GM18861 (cell line): ENCODE results near the gene EPN1.

Experiments
- ATAC-seq: cut with Tn5 transposase; IDR thresholded peaks from one replicate; pipeline ENCODE4 v1.9.1; 2021; ENCODE audit not compliant: unreplicated experiment

The EPN1 gene

GRCh38 chr19:55678121-55678671 is 3.2 kb downstream of the EPN1 start:
- ATAC-seq = peak; percentile 52

- no peak for ATAC-seq
Observed at GRCh38 chr19:55679343-55680257, 4.6 kb downstream of the EPN1 start.

GRCh38 chr19:55680339-55681130 is 5.5 kb downstream of the EPN1 start:
- ATAC-seq = no peak

DNA sequence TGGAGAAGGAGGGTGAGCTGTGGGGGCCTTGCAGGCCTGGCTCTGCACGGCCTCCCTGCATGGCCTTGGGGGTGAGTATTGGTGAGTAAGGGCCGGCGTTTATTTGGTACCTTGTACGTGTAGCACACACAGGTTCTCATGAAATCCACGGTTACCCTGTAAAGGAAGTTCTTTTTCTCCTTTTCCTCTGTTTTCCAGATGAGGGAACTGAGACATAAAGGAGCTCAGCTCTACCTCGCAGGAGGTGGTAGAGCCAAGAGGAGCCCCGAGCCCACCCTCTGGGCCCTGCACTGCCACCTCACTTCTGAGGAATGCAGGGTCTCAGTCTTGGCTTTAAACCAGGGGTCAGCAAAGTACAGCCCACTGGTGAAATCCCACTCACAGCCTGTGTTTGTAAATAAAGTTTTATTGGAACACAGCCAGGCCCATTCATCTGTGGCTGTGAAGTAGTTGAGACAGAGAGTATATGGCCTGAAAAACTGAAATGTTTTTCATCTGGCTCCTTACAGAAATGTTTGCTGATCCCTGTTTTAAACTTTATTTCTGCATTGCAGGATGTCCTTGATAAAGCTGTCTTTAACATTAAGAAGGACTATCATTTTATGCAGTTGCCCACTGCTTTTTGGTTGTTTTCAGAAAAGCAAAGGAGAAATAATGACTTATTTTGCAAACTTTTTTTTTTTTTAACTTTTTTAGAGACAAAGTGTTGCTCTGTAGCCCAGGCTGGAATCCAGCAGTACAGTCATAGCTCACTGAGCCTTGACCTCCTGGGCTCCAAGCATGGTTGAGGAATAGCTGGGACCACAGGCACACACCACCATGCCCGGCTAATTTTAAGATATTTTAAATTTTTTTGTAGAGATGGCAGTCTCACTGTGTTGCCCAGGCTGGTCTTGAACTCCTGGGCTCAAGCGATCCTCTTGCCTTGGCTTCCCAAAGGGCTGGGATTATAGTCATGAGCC is 6.4 kb downstream of the EPN1 start:
- ATAC-seq = no peak

DNA sequence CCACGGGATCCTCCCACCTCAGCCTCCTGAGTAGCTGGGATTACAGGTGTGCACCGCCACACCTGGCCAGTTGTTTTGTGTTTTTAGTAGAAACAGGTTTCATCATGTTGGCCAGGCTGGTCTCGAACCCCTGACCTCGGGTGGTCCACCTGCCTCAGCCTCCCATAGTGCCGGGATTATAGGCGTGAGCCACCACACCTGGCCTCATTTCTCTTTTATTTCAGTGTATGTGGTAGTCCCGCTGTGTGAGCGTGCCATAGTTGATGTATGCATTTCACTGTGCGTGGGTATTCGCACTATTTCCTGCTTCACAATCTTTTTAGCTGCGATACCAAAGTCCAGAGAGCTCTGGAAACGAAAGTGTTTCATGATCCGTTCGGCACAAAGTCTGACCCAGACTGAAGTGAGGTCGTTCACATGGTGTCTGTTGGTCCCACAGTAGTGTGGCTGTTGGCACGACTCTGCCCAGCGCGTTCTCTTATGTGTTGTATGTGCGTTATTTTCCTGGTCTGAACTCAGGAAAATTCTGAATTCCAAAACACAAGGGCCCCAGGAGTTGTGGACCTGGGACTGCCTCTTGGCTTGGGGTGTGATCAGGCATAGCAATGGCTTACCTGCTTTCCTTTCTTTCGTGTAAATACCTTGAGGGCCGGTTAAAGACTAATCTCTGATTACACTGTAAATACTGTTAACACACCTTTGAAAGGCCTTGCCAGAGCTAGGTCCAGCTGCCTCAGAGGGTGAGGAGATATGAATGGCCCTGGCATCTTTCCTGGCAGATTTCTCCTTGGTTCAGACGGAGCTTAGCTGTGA is 8.6 kb downstream of the EPN1 start:
- no peak for ATAC-seq

GRCh38 chr19:55684946-55685681 is 10.1 kb downstream of the EPN1 start:
- no peak for ATAC-seq

- ATAC-seq = no peak
Observed at GRCh38 chr19:55685776-55686175, 10.8 kb downstream of the EPN1 start.

- ATAC-seq = no peak
Observed at GRCh38 chr19:55686311-55687050, 11.5 kb downstream of the EPN1 start.

DNA sequence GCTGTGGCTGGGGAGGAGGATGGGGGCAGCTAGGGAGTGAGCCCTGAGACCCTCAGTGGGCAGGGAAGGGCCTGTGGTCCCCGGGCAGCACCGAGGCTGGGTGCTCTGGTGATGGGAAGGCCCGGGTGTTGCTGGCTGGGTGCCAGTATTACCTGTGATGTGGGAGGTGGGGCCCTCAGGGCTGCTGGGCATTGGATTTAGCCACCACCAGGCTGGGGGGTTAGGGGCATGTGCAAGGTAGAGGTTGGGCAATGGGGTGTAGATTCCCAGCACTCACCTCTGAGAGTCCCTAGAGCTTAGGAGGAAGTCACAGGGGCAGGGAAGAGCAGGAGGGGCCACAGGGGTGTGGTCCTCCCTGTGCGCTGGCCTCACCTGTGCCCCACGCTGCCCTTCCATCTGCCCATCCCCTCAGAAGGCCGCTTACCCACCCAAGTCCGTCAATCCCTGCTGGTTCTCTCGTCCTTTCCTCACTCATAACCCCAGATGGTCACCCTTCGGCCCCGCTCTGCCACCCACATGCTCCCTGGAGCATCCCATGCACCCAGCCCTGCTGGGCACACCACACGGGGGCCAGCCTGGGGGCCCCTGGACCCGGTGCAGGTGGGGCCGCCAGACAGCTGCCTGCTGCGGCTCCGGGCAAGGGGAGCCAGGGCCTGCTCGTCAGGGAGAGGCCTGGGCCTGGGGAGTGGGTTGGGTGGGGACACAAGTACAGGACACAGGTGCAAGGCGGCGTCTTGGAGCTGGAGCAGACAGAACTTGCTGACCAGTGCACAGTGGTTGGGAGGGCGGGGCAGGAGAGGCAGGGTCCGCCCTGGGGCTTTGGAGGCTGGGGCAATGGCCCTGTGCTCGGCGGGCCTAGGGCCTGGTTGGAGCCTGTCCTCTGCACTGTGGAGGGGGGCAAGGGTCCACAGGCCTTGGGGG is 12.5 kb downstream of the EPN1 start:
- no peak for ATAC-seq

DNA sequence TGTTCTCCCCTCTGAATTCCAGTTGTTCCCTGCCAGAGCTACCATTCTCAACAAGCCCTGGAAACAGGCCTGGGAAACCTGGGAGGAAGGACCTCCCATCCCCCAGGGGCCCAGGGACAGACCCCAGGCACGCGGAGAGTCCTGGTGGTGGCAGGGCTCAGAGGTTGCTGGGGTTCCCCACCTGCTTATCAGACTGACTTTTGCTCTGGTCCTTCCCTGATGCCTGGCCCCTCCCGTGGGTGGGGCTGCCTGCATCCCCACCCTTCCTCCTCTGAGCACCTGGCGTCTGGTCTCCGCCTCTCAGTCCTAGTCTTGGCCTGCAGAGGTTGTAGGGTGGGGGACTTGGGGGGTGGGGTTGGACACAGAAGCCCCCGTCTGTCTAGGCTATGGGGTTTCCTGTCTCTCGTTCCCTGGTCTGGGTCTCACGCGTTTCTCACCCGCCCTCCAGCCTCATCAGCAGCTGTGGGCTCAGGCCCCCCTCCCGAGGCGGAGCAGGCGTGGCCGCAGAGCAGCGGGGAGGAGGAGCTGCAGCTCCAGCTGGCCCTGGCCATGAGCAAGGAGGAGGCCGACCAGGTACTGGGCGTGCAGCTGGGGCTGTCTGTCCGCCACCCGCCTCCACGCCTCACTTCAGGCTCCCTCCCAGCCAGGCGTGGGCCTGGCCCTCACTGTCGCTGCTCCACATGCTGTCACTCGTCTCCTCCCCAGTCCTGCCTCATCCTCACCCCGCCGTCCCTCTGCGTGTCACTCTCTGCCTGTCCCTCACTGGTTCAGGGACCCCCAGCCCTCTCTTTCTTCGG is 13.6 kb downstream of the EPN1 start:
- no peak for ATAC-seq

- ATAC-seq = no peak
Observed at GRCh38 chr19:55689411-55690108, 14.5 kb downstream of the EPN1 start.

GRCh38 chr19:55690109-55690768 is 15.2 kb downstream of the EPN1 start:
- no peak for ATAC-seq

DNA sequence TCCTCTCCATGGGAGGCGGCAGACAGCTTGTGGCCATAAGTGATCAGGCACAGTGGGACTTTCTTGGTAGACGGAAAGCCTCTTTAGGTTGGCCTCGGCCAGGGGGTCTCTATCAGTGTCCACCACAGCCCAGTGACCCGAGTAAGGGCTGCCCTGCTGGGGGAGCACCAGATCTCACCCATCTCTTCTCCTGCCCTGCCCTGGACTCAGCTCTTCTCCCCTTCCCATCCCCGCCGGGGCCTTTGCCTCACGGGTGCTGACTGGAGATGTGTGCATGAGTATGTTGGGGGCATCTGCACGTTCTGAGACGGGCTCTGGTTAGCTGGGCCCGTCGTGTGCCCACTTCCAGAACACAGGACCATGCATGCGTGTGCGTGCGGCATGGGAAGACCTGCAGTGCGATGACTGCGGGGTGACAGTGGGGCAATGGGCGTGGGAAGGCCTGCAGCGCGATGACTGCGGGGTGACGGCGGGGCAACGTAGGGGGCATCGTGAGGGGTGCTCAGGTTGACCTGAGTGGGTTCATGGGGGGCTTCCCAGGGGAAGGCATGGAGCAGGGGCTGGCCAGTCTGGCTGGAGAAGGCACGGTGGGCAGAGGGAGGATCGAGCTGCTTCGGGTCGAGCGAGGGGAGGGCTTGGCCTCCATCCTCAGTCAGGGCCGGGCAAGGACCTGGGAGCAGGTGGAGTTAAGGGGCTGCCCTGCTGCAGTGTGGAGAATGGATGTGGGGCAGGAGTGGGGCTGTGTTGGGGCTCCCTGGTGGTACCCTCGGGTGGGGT is 15.9 kb downstream of the EPN1 start:
- ATAC-seq = no peak

DNA sequence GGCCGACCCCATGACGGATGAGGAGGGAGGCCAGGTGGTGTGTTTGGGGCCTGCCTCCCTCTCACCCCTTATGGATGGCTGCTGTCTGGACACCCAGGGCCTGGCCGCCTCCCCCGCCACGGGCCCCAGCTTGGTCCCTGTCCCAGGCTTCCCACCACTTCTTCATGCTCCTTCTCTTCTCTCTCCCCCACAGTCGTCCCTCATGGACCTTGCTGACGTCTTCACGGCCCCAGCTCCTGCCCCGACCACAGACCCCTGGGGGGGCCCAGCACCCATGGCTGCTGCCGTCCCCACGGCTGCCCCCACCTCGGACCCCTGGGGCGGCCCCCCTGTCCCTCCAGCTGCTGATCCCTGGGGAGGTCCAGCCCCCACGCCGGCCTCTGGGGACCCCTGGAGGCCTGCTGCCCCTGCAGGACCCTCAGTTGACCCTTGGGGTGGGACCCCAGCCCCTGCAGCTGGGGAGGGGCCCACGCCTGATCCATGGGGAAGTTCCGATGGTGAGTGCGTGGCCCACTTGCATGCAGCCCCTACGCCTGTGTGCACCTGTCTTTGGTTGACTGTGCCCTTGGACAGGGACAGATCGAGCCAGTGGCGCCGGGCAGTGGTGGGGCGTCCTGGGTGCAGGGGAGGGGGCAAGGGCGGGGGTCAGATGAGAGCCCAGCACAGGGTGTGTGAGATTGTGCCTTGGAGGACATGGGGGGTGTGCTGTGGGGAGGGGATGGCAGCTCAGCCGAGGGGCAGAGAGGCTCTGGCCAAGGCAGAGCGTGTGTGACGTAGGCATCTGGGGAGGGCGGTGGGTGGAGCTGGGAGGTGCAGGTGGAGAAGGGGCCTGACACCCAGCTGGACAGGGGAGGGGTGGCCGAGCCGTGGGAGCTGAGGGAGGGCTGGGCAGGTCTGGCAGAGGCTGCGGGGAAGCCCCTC is 16.8 kb downstream of the EPN1 start:
- ATAC-seq = no peak
